Ascending aorta (tissue), 2 donors: ENCODE measurements around the gene COL1A1. TPM values are rescaled to one million over a fixed set of nuclear protein-coding genes. Genes with fewer than 3 reads are reported as not detected.

Experiments used
- DNase-seq, 2 donors: peaks; one replicate each; pipeline ENCODE4 v3.0.0-alpha.2; 2019; ENCODE audit warnings: low spot score in 2 of 2
- H3K27ac ChIP-seq, 2 donors: fragments of 200-600 bp; sonication (generic); one replicate each; pipeline ENCODE4 v1.5.1; 2016 to 2017; ENCODE audit warnings: mild to moderate bottlenecking in 1 of 2
- H3K27me3 ChIP-seq: fragments of 200-600 bp; sonication (generic); one replicate; pipeline ENCODE4 v1.5.1; 2017
- H3K36me3 ChIP-seq, 2 donors: fragments of 200-600 bp; sonication (generic); one replicate each; pipeline ENCODE4 v1.5.1; 2016
- H3K4me1 ChIP-seq, 2 donors: fragments of 200-600 bp; sonication (generic); one replicate each; pipeline ENCODE4 v1.5.1; 2016 to 2017; ENCODE audit warnings: mild to moderate bottlenecking in 1 of 2
- H3K4me3 ChIP-seq, 2 donors: fragments of 200-600 bp; sonication (generic); one replicate each; pipeline ENCODE4 v1.5.1; 2016 to 2017; ENCODE audit warnings: mild to moderate bottlenecking in 1 of 2
- H3K9me3 ChIP-seq, 2 donors: fragments of 200-600 bp; sonication (generic); one replicate each; pipeline ENCODE4 v1.5.1; 2016
- CTCF ChIP-seq, 3 experiments: fragments of 200-600 bp in 2 of 3; fragments of 450-650 bp in 1 of 3; sonication (generic) in 2 of 3; IDR thresholded peaks; one replicate each; pipeline ENCODE4 v1.5.1; 2016 to 2019; ENCODE audit warnings: antibody characterized with exemption in 3 of 3, mild to moderate bottlenecking in 1 of 3, moderate library complexity in 1 of 3
- intact Hi-C: fragments of 100-400 bp; cut with DNase I; formaldehyde crosslinking; loops from one replicate; pipeline ENCODE4 v1.15.1; 2023
- total RNA-seq: library from RNA; depleted of rRNA; stranded (reverse); fragments of >200 nt; gene quantifications from one replicate; pipeline ENCODE4 v1.1.0, GENCODE V29; 2016

The COL1A1 gene
- total RNA-seq, 1 donor from 2014 or later, result 547 TPM

- peaks cover 78 to 84% of the 10 kb centered on the region in 2 donors for H3K36me3 ChIP-seq
- H3K4me1 ChIP-seq, result peaks cover 6 to 23% of the 10 kb centered on the region in 2 donors
- no peak for TF ChIP-seq CTCF (IDR thresholded peaks at IDR 0.05)
- H3K27ac ChIP-seq, result peak overlapping the region; percentile 97 to 99
- no peak for DNase-seq
- no peak overlapping the region for H3K4me3 ChIP-seq
- H3K9me3 ChIP-seq, result no peaks in the 10 kb centered on the region
- H3K27me3 ChIP-seq, result no peaks in the 10 kb centered on the region
- intact Hi-C loops, result no loop called here
These were observed 12.4 kb downstream of the COL1A1 start for GRCh38 chr17:50188921-50189549.

GRCh38 chr17:50188531-50188920, 12.9 kb downstream of the COL1A1 start:
- Histone ChIP-seq H3K4me3 (no peak overlapping the region), H3K27me3 (no peaks in the 10 kb centered on the region), H3K4me1 (peaks cover 8 to 24% of the 10 kb centered on the region in 2 donors), H3K27ac (peak overlapping the region; percentile 97 to 99), H3K36me3 (peaks cover 73 to 79% of the 10 kb centered on the region in 2 donors), H3K9me3 (no peaks in the 10 kb centered on the region)
- intact Hi-C loops, result no loop called here
- DNase-seq, result no peak
- no peak for TF ChIP-seq CTCF (IDR thresholded peaks at IDR 0.05)

- H3K4me3 ChIP-seq, result no peak overlapping the region
- intact Hi-C loops, result no loop called here
- H3K4me1 ChIP-seq, result peaks cover 8 to 24% of the 10 kb centered on the region in 2 donors
- no peak for DNase-seq
- H3K27ac ChIP-seq, result peak overlapping the region; percentile 97 to 99
- no peak for TF ChIP-seq CTCF (IDR thresholded peaks at IDR 0.05)
- H3K36me3 ChIP-seq, result peaks cover 67 to 74% of the 10 kb centered on the region in 2 donors
- no peaks in the 10 kb centered on the region for H3K9me3 ChIP-seq
- H3K27me3 ChIP-seq, result no peaks in the 10 kb centered on the region
These were observed 13.5 kb downstream of the COL1A1 start for GRCh38 chr17:50187751-50188530.

GRCh38 chr17:50187394-50187725, 14.1 kb downstream of the COL1A1 start:
- H3K4me3 ChIP-seq, result no peak overlapping the region
- intact Hi-C loops, result no loop called here
- peaks cover 62 to 68% of the 10 kb centered on the region in 2 donors for H3K36me3 ChIP-seq
- no peak for DNase-seq
- peak overlapping the region; percentile 97 to 99 for H3K27ac ChIP-seq
- TF ChIP-seq CTCF (IDR thresholded peaks at IDR 0.05), result no peak
- H3K9me3 ChIP-seq, result no peaks in the 10 kb centered on the region
- no peaks in the 10 kb centered on the region for H3K27me3 ChIP-seq
- peaks cover 8 to 24% of the 10 kb centered on the region in 2 donors for H3K4me1 ChIP-seq

- Histone ChIP-seq H3K27ac (peak overlapping the region; percentile 97 to 99), H3K4me3 (no peak overlapping the region), H3K27me3 (no peaks in the 10 kb centered on the region), H3K4me1 (peaks cover 8 to 24% of the 10 kb centered on the region in 2 donors), H3K36me3 (peaks cover 57 to 62% of the 10 kb centered on the region in 2 donors), H3K9me3 (no peaks in the 10 kb centered on the region)
- no peak for DNase-seq
- TF ChIP-seq CTCF (IDR thresholded peaks at IDR 0.05), result no peak
- intact Hi-C loops, result no loop called here
These were observed 14.6 kb downstream of the COL1A1 start for GRCh38 chr17:50186661-50187393.
